ENCODE measurements around the gene CUBN.

DNA sequence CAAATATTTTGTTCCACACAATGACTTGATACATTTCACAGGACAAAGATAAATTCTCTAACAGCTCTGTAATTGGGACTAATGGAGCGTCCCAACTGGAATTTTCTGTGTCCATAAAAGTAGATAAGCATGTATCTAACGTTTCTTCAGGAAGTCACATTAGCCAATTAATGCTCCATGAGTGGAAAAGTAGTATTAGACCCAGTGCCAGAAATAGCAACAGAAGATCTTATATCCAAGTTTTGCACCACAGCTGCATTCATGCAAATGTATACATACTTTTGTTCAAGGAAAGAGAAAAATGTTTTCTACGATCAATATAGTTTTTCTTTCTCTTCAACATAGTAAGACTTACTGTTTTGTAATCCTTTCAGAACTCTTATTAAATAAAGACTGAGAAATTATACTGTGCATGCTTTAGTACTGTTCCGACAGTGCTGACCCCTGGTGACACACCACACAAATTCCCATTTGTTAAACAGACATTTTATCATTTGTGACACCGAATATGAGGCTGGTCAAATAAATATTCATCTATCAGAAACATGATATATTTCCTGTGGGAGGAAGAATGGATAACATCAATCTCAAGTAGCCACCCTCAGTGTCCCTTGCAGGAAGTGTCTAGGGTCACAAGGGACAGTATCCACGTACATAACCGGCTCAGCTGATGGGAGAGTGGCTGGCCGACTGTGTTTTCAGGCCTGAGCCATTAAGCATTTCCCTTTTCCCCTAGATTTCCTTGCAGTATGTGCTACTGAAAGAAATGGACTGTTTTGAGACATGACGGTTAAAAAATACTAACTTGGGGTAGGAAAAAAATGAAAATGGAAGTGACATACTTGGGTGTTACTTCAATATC lies 210.3 kb downstream of the CUBN start:
- TF ChIP-seq, protein P1, sequence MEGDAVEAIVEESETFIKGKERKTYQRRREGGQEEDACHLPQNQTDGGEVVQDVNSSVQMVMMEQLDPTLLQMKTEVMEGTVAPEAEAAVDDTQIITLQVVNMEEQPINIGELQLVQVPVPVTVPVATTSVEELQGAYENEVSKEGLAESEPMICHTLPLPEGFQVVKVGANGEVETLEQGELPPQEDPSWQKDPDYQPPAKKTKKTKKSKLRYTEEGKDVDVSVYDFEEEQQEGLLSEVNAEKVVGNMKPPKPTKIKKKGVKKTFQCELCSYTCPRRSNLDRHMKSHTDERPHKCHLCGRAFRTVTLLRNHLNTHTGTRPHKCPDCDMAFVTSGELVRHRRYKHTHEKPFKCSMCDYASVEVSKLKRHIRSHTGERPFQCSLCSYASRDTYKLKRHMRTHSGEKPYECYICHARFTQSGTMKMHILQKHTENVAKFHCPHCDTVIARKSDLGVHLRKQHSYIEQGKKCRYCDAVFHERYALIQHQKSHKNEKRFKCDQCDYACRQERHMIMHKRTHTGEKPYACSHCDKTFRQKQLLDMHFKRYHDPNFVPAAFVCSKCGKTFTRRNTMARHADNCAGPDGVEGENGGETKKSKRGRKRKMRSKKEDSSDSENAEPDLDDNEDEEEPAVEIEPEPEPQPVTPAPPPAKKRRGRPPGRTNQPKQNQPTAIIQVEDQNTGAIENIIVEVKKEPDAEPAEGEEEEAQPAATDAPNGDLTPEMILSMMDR (IDR thresholded peaks at IDR 0.05), result no peak
- TF ChIP-seq POLR2A (IDR thresholded peaks at IDR 0.05), result no peak
